CD8-positive, alpha-beta memory T cell (primary cell): ENCODE data around the gene TESPA1. TPM values are rescaled to one million over a fixed set of nuclear protein-coding genes. Genes with fewer than 3 reads are reported as not detected.

Experiments
- polyA plus RNA-seq: library from polyadenylated mRNA; unstranded; fragments of 300-500 nt; fragmentation: Illumina TruSeq; gene quantifications from one replicate; pipeline ENCODE4 v1.2.3, GENCODE V29; 2021
- total RNA-seq, 2 experiments: library from RNA; stranded (reverse); gene quantifications; one replicate each; pipeline ENCODE4 v1.2.3, GENCODE V29; 2021

Gene TESPA1
- total and polyA plus RNA-seq, 3 experiments from 2014 or later = 77.3 to 104 (median 80.6) TPM

Other genes with a start within 250 kb of the TESPA1 start
- gene MUCL1, start 130.2 kb downstream of the TESPA1 start, total RNA-seq = not detected
- not detected for gene MUCL1, start 130.2 kb downstream of the TESPA1 start, polyA plus RNA-seq
- gene NEUROD4, start 35.2 kb upstream of the TESPA1 start, total RNA-seq = not detected
- not detected for gene NEUROD4, start 35.2 kb upstream of the TESPA1 start, polyA plus RNA-seq
- gene OR9K2, start 141.6 kb upstream of the TESPA1 start, total RNA-seq = not detected
- gene OR9K2, start 141.6 kb upstream of the TESPA1 start, polyA plus RNA-seq = not detected
- not detected for gene OR10A7, start 236.3 kb upstream of the TESPA1 start, total RNA-seq
- not detected for gene OR10A7, start 236.3 kb upstream of the TESPA1 start, polyA plus RNA-seq